ENCODE measurements around the gene NINJ2.

DNA sequence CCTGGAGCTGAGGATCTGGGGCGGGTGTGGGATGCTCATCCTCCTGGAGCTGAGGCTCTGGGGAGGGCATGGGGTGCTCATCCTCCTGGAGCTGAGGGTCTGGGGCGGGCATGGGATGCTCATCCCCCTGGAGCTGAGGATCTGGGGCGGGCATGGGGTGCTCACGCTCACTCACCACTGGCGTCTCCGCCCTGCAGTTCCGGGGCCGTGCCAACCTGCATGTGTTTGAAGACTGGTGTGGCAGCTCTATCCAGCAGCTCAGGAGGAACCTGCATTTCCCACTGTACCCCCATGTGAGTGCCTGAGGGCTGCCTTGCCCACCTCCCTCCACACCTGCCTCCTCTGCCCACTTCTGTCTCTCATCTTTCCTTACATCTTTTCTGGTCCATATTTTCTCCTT, 119.1 kb downstream of the NINJ2 start:
- TF ChIP-seq CTCF (conservative IDR thresholded peaks at IDR 0.05; ENCODE audit: low read length) (no peak), EZH2phosphoT487 (IDR thresholded peaks at IDR 0.05; ENCODE audit: borderline replicate concordance) (no peak)
